ENCODE measurements around the gene RPL41.
"Not testable (repeated sequence)": the region's sequence is repeated elsewhere in the genome, so short reads cannot be mapped to it uniquely, and the experiment has no call there.

The RPL41 gene

GRCh38 chr12:56103823-56104108, 12.7 kb upstream of the RPL41 start:
- no peak for DNase-seq

- DNase-seq: peak; percentile 96
Measured at GRCh38 chr12:56104109-56104814, 12.2 kb upstream of the RPL41 start, which contains the start of gene PA2G4. Gene PA2G4, plus strand, starts transcription at chr12:56104559. Its CDS starts 179 bp downstream, at chr12:56104738.

- no peak for DNase-seq
Measured at GRCh38 chr12:56104815-56105608, 11.4 kb upstream of the RPL41 start.

- DNase-seq: no peak
Measured at GRCh38 chr12:56105609-56105902, 10.9 kb upstream of the RPL41 start.

- DNase-seq: no peak
Measured at GRCh38 chr12:56107242-56107641, 9.2 kb upstream of the RPL41 start.

- no peak for DNase-seq
Measured at GRCh38 chr12:56110571-56110970, 5.9 kb upstream of the RPL41 start.

GRCh38 chr12:56114084-56114483, 2.3 kb upstream of the RPL41 start:
- no peak for DNase-seq

GRCh38 chr12:56115329-56115728, 1.1 kb upstream of the RPL41 start:
- DNase-seq: no peak

- DNase-seq: not testable (repeated sequence)
Measured at GRCh38 chr12:56117082-56117706, 761 bp downstream of the RPL41 start.

- peak; percentile 98 for DNase-seq
Measured at GRCh38 chr12:56117778-56118687, 1.6 kb downstream of the RPL41 start, which contains the start of gene ZC3H10. Gene ZC3H10, plus strand, starts transcription at chr12:56118266. Its CDS starts 2,297 bp downstream, at chr12:56120563.

GRCh38 chr12:56118688-56119357, 2.4 kb downstream of the RPL41 start:
- DNase-seq: peak; percentile 31

GRCh38 chr12:56119361-56119796, 2.9 kb downstream of the RPL41 start:
- DNase-seq: peak; percentile 61

GRCh38 chr12:56120158-56120846, 3.9 kb downstream of the RPL41 start:
- no peak for DNase-seq

GRCh38 chr12:56121204-56121870, 4.9 kb downstream of the RPL41 start:
- DNase-seq: no peak

GRCh38 chr12:56122637-56123036, 6.2 kb downstream of the RPL41 start:
- DNase-seq: no peak

- no peak for DNase-seq
Measured at GRCh38 chr12:56124133-56124532, 7.7 kb downstream of the RPL41 start.

- no peak for DNase-seq
Measured at GRCh38 chr12:56126732-56127239, 10.4 kb downstream of the RPL41 start.

- no peak for DNase-seq
Measured at GRCh38 chr12:56127485-56127887, 11.1 kb downstream of the RPL41 start.

- DNase-seq: peak; percentile 97
Measured at GRCh38 chr12:56127888-56128669, 11.6 kb downstream of the RPL41 start, which contains the start of gene ESYT1. Gene ESYT1, plus strand, starts transcription at chr12:56128267. Its CDS starts 53 bp downstream, at chr12:56128320.

- DNase-seq: no peak
Measured at GRCh38 chr12:56128670-56129205, 12.3 kb downstream of the RPL41 start.
